SH-SY5Y (cell line): ENCODE results near the gene RPS6KC1.

Experiments
- GATA2 ChIP-seq: IDR thresholded peaks from 2 replicates; pipeline ENCODE4 v1.6.1; 2011; ENCODE audit warnings: mild to moderate bottlenecking, low read depth, low read length
- GATA3 ChIP-seq: IDR thresholded peaks from 2 replicates; pipeline ENCODE4 v1.6.1; 2011; ENCODE audit warnings: low read depth, mild to moderate bottlenecking, low read length, moderate library complexity

GRCh38 chr1:213201380-213202155 lies 150.5 kb downstream of the RPS6KC1 start:
- TF ChIP-seq GATA3 (no peak), GATA2 (no peak)
